Measurements from ENCODE around the gene MYO16.
"Not testable (repeated sequence)": the region's sequence is repeated elsewhere in the genome, so short reads cannot be mapped to it uniquely, and the experiment has no call there.

The MYO16 gene

GRCh38 chr13:109208522-109208921, 579.1 kb downstream of the MYO16 start:
- no peak for DNase-seq

- no peak for DNase-seq
Observed at GRCh38 chr13:109209526-109209925, 580.1 kb downstream of the MYO16 start.

DNA sequence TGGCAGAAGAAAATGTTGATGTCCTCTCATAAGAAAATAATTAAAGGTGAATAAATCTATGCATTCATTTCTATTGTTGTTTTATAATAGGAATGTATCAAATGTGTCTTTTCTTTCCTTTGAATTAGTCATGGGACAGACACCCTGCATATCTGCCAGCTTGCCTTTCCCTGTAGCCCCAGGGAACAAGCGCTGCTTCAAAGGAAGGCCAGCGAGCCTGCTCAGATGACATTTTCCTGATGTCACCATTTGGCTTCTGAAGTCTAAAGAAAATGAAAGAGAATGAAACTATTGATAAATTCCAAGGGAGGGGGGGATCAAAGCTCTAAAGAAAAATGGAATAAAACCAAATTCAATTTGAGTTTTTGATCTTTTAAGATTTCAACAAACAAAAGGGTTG, 582.2 kb downstream of the MYO16 start:
- DNase-seq, result no peak

DNA sequence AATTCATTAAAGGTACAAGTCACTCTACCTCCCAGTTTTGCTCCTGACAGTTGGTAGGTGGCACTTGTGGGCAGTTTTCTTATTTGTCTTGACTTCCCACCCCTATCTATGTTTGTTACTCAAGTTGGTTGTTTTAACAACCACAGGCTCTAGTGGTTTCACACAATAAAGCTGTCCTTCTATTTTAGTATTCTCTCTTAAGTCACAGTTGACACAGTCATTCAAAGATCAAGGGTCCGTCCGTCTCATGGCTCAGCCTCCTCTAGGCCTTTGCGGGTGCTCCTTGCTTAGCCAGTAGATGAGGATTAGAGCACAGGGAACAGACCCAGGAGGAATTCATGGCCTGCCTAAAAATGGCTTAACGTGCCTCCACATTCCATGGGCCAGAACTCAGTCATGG, 583.2 kb downstream of the MYO16 start:
- no peak for DNase-seq

DNA sequence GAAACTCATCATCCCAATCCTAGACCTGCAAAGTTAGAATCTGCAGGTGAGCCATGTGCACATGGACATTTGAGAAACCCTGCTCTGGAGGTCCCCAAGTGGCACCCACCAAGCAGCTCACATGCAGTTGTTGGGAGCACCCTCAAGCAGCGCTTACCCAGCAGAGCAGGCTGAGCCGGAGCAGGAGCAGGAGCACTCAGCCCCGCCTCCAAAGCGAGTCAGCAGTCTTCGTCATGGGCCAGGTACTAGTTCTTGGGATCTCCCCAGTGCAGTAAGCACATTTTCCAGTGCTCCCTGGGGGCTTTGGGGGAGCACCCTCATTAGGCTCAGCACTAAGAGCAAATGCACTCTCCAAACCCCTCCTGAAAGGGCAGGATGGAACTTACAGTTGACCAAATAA, 584.3 kb downstream of the MYO16 start:
- no peak for DNase-seq

- DNase-seq, result no peak
Observed at GRCh38 chr13:109214393-109214792, 585.0 kb downstream of the MYO16 start.

DNA sequence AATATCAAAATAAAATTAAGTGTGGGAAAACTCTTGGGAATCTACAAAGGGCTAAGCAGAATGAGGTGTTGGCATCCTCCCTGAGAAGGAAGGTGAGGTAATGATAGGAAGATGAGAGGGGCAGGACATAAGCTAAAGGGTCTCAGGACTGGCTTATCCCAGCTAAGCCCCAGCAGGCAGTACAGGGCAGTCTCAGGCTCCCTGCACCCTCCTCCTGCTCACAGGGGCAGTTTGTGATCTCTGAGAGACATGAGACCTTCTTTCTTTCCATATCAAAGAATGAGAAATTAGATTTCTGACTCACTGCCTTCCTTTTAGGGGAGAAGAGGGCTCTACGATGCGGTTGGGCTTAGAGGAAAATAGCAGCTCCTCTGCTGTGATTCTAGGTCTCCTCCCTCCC, 586.0 kb downstream of the MYO16 start:
- DNase-seq, result no peak

- not testable (repeated sequence) for DNase-seq
Observed at GRCh38 chr13:109217510-109217909, 588.1 kb downstream of the MYO16 start.

GRCh38 chr13:109220631-109221030, 591.2 kb downstream of the MYO16 start:
- DNase-seq, result no peak

DNA sequence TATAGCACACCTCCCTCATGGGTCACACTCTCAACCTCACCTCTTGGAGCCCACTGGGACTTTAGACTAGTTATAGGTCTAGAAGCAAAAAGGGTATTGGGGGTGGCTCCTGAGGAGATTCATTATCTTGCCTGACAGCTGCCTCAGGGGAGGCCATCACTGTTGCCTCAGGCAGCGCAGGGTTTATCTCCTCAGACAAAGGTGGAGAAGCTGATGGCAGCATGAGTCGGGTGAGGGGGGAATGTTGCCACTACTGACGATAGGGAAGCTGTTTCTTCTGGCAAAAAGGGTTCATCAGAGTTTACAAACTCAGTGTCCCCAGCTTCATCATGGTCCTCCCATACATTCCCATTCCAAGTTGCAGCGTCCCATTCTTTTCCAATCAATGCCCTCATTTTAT, 594.6 kb downstream of the MYO16 start:
- no peak for DNase-seq

DNA sequence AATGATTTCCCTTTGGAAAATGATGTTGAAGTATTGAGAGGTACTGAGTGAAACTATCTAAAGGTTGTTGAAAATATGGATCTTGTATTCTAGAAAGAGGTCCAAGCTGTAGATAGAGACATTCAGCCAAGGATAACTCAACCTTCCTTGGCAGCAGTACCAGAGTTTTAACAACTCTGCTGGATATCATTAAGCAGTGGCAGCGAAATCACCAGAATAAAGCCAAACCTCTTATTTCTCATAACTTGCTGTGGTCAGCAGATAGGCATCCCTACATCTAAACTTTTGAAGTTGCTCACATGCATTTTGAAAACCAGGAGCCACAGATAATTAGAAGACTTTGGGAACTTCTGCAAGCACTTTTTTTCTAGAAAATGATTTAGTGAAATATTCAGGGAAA, 597.2 kb downstream of the MYO16 start:
- no peak for DNase-seq

- DNase-seq, result no peak
Observed at GRCh38 chr13:109227344-109227940, 598.0 kb downstream of the MYO16 start.

DNA sequence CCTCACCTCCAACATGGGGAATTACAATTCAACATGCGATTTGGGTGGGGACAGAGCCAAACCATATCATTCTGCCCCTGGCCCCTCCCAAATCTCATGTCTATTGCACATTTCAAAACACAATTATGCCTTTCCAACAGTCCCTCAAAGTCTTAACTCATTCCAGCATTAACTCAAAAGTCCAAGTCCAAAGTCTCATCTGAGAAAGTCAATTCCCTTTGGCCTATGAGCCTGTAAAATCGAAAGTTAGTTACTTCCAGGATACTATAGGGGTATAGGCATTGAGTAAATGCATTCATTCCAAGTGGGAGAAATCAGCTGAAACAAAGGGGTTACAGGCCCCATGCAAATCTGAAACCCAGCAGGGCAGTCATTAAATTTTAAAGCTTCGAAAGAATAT, 598.8 kb downstream of the MYO16 start:
- no peak for DNase-seq

DNA sequence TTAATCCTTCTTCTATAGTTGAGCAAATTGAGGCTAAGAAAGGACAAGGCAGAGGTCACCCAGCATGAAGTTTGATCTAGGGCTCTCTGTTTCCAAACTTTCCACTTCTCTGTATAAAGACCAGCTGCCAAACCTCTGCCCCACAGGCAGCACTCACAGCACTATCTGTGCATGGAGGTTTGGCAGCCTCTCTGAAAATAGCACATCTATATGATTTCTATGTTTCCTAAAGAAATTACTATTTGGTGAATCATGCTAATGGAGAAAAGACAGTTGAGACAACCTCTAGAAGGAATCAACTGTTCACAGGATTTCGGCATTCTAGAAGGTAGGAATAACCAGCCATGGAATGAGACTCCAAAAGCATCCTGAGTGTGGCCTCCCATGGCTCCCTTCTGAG, 602.5 kb downstream of the MYO16 start:
- DNase-seq, result no peak

DNA sequence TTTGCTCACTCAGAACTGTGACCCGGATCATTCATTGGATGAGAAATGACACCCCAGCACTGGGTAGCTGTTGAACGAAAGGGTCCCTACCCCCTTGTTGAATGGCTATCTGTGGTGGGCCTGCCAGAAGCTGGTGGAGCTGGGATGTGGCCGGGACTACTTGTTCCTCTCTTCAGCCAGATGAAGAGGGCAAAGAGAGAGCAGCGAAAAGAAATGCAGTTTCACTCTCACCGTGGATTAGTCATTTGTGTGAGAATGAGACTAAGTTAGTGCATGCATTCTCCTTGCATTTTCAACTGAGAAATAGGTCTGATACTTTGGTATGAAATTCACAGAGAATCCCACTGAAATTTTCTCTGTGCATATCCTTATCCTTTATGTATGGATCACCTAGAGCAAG, 603.9 kb downstream of the MYO16 start:
- DNase-seq, result no peak

GRCh38 chr13:109235901-109236300, 606.5 kb downstream of the MYO16 start:
- DNase-seq, result no peak

GRCh38 chr13:109241160-109241559, 611.7 kb downstream of the MYO16 start:
- DNase-seq, result no peak

DNA sequence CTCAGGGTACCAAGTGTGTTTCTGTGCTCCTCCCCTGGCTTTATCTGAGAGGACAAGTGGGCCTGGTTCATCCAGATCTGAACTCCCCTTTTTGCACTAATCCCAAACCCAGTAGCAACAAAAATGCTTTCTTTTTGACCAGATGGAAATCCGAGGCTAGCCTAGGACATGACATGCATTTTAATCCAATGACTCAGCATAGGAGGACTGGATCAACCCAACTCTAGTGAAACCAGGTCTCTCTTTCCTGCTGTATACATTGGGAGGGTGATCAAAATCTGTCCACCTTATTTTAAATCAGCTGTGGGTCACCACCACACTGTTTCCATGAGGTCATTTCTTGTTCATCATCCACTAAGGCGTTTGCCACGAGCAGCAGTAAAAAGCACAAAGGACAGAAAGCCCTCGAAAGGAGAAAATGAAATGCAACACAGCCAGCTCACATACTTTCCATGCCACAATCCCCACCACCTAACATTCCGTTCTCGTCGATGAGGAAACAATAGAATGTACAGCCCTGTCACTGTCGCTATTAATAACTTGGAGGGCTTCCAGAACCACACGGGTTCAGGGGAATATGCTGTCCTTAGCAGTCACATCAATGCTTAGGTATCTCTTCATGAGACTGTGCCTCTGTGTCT, 614.0 kb downstream of the MYO16 start:
- DNase-seq, result peak; percentile 23 to 74

GRCh38 chr13:109244566-109244965, 615.2 kb downstream of the MYO16 start:
- DNase-seq, result no peak

GRCh38 chr13:109246001-109246400, 616.6 kb downstream of the MYO16 start:
- DNase-seq, result no peak

GRCh38 chr13:109249780-109250528, 620.5 kb downstream of the MYO16 start:
- DNase-seq, result no peak

- DNase-seq, result no peak
Observed at GRCh38 chr13:109251956-109252355, 622.5 kb downstream of the MYO16 start.

- no peak for DNase-seq
Observed at GRCh38 chr13:109253316-109253715, 623.9 kb downstream of the MYO16 start.

DNA sequence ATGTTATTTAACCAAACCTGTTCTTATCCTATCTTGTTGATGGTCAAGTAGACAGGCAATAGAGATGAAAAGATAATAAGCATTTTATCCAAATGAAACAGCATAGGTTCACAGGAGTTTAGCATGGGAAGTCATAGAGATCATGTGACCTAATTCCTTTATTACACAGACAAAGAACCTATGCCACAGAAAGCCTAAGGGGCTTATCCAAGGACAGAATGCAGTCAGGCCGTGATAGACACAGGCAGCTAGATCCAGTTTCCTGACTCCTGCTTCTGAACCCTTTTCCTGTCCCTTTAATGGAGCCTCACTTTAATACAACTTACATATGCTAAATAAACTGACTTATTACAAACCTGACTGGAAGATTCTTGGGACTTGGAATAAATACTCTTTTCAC, 624.9 kb downstream of the MYO16 start:
- DNase-seq, result no peak
